GM12874 (cell line): Measurements from ENCODE around the gene GSS.

ENCODE experiments used
- TF ChIP-seq, protein P1 (sequence below): IDR thresholded peaks from 2 replicates; pipeline ENCODE4 v1.5.1; 2011; ENCODE audit warnings: low read depth, mild to moderate bottlenecking, control low read depth, low read length, moderate library complexity; ENCODE audit not compliant: insufficient read depth

Gene GSS

GRCh38 chr20:34985461-34986310, 30.1 kb upstream of the GSS start:
- TF ChIP-seq, protein P1, sequence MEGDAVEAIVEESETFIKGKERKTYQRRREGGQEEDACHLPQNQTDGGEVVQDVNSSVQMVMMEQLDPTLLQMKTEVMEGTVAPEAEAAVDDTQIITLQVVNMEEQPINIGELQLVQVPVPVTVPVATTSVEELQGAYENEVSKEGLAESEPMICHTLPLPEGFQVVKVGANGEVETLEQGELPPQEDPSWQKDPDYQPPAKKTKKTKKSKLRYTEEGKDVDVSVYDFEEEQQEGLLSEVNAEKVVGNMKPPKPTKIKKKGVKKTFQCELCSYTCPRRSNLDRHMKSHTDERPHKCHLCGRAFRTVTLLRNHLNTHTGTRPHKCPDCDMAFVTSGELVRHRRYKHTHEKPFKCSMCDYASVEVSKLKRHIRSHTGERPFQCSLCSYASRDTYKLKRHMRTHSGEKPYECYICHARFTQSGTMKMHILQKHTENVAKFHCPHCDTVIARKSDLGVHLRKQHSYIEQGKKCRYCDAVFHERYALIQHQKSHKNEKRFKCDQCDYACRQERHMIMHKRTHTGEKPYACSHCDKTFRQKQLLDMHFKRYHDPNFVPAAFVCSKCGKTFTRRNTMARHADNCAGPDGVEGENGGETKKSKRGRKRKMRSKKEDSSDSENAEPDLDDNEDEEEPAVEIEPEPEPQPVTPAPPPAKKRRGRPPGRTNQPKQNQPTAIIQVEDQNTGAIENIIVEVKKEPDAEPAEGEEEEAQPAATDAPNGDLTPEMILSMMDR, result no peak

GRCh38 chr20:34984756-34985261, 29.2 kb upstream of the GSS start:
- TF ChIP-seq, protein P1, result no peak

DNA sequence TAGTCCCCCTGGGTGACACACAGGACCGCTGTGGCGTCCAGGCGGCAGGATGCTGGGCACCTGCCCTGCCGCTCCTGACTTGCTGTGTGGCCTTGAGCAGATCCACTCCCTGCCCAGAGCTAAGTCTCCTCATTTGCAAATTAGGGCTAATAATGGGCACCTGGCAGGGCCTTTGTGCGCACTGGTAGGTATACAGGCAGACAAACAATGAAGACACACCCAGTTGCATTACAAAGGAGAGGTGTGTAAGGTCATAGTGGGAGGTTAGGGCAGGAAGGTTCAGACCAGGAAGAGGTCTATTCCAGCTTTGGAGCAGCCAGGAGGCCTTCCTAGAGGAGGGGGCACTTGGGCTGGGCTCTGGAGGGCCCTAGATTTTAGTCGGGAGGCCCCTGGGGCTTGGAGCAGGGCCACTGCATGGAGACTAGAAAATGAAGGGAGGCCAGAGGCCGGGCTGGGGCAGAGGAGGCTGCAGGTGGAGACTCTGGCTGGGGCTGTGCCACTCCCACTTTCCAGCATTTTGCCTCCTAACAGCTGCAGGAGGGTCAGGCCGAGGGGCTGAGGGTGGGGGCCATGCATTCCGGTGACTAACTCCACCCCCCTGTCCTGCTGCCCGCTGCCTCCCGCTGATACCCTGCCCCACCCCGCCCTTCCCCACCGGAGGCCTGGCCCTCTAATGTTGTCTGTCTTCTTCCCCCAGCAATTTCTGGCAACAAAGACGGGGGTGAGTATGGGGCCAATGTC, 28.6 kb upstream of the GSS start:
- TF ChIP-seq, protein P1, result no peak

DNA sequence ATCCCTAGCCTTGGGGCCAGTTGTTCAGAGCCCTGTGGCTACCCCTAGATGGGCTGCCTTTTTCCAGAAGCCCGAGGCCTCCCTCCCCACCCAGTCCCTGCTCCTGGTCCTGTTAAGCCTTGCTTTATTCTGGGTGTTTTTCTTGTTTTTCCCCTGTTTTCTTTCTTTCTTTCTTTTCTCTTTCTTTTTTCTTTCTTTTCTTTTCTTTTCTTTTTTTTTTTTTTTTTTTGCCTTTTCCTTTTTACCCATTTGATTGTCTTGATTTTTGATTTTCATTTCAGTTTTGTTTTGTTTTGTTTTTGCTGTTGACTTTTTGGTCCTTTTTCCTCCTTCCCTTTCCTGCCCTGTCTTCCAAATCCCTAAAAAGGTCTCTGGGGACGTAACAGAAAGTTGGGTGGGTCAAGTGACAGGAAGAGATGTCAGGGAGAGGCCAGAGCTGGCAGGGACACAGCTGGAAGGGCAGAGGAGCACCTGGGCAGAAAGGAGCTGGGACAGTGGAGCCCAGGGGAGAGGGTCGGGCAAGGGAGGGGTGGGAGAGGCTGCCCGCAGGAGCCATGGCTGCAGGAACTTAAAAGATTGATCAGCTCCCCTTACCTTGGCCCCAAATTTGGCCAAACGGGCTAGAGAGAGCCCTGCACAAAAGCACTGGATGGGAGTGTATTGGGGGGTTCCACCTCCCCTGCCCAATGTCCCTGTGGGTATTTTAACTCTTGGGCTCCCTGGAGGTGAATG, 27.6 kb upstream of the GSS start:
- TF ChIP-seq, protein P1, result no peak

- TF ChIP-seq, protein P1, result no peak
These were observed 26.9 kb upstream of the GSS start for GRCh38 chr20:34982270-34983088.

GRCh38 chr20:34980543-34981233, 25.1 kb upstream of the GSS start:
- TF ChIP-seq, protein P1, result no peak
